GM21367 (cell line): ENCODE results near the gene NHSL1.
A peak's percentile ranks its signal among the peaks of the same experiment; 100 is the strongest.

Experiments
- ATAC-seq: cut with Tn5 transposase; IDR thresholded peaks from one replicate; pipeline ENCODE4 v1.9.1; 2021; ENCODE audit not compliant: unreplicated experiment

NHSL1 gene

DNA sequence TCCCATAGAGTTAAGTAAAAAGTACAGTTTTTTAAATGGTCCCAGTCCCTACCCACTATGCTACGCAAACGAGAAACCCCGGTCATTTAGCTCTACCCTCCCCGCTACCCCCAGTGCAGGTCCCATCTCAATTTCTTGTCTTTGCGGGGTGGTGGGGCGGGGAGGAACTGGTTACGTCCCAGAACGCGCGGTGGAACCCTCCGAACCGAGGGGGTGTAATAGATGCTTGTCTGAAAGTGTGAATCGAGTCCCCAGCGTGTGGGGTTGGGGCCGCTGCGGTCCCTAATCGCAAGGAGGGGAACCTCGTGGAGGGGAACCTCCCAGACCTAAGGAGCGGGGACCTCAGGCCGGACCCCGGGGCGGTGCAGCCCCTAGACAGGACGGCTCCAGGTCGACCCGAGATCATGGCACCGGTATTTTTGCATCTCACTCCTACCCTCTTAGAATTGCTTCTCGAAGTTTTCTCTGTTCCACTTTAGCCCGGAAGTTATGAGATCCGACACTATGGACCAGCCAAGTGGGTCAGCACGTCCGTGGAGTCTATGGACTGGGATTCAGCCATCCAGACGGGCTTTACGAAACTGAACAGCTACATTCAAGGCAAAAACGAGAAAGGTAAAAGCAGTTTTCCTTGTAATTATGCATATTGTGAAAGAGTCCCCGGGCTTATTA, 94.5 kb downstream of the NHSL1 start:
- ATAC-seq = no peak

DNA sequence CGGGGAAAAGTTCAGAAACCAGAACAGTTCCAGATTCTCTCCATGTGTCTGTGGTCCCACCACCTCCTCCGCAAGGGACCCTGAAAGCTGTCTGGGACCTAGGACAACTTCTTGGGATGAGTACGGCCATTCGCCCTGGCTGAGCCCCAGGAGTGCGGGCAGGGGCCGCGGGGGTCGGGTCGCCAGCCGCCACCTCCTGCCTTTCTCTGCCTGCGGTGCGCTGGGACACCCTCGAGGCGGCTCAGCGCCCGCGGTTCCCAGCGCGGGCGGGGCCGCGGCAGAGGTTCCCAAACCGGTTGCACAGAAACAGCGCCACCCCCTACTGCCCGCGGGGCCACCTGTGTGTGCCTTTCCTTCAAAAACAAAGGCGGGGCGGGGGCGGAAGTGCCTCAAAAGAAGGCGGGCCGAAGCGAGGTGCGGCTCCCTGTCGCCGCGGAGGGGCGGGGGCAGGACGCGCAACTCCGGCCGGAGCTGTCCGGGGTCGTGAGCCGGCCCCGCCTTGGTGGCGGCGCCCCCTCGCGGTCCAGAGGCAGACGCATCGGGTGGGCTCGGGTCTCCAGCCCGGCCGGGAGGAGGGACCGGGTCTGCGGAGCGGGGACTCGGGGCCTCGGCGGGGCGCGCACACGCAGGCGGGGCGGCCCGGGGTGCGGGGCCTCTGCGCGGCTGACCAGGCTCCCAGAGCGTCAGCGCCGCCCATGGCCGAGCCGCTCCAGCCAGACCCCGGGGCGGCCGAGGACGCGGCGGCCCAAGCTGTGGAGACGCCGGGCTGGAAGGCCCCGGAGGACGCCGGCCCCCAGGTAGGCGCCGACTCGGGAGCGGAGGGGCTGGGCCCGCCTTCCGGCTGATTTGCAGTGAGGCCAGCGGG, 95.3 kb downstream of the NHSL1 start, which contains the start of gene HEBP2:
Gene HEBP2, plus strand, starts transcription at position 423 of the 865 bp plus-strand sequence. Its CDS starts 273 bp downstream, at position 696.
- ATAC-seq = peak; percentile 79

- no peak for ATAC-seq
Measured at GRCh38 chr6:138403324-138403800, 95.9 kb downstream of the NHSL1 start.

DNA sequence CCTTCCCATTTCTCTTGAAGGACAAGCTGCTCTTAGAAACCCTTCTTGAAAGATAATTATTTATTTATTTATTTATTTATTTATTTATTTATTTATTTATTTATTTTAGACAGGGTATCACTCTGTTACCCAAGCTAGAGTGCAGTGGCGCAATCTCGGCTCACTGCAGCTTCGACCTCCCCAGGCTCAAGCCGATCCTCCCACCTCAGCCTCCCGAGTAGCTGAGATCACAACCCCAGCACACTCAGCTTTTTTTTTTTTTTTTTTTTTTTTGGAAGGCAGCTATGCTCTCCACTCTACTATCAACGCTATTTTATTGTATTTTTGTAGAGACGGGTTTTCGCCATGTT, 96.5 kb downstream of the NHSL1 start:
- ATAC-seq = no peak

DNA sequence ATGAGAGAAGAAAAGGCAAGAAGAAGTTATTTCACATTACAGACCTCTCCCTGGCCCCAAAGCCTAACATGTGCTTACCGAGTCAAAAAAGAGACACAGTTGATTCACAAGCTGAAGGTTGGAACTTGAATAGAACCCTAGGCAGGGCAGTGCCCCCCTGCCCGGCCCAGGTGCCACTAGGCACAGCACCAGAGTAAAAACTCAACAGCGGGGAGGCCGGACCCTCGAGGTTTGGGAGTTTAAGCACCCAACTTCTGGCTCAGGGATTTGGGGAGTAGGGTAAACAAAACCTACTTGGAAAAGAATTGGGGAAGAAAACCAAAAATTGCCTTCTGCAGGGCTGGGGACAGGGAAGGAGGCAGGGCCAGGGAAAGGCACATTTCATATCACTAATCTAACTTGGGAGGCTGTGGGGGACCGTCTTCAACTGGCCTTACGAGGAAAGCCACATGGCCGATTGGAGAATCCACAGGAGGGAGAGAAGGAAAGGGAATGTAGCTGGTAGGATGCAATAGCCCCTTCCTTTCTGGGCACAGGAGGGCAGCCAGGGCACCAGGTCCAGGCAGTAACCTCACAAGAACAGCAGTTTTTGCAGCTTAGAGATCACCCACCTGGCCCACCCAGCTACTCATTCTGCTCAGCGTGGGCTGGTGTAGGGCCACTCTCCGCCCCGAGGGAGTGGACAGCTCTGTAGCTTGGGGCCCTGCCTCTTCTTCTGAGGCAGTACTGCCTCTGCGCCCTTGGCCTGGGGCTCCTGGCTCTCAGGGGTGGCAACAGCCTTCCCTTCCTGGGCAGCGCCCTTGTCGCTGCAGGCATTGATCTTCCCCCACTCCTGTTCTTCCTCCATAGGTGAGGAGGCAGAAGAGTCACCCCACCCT, 97.1 kb downstream of the NHSL1 start:
- no peak for ATAC-seq

DNA sequence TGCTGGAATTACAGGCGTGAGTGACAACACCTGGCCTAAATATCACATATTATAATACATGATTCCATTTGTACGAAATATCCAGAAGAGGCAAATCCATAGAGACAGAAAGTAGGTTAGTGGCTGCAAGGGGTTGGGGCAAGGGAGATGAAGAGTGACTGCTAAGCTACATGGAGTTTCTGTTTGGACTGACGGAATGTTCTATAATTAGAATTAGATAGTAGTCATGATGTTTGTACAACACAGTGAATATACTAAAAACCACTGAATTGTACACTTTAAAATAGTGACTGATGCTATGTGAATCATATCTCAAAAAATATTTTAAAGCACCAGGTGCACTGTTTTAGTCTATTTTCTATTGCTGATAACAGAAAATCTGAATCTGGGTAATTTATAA, 99.0 kb downstream of the NHSL1 start:
- no peak for ATAC-seq

- ATAC-seq = no peak
Measured at GRCh38 chr6:138397128-138398122, 101.9 kb downstream of the NHSL1 start.

DNA sequence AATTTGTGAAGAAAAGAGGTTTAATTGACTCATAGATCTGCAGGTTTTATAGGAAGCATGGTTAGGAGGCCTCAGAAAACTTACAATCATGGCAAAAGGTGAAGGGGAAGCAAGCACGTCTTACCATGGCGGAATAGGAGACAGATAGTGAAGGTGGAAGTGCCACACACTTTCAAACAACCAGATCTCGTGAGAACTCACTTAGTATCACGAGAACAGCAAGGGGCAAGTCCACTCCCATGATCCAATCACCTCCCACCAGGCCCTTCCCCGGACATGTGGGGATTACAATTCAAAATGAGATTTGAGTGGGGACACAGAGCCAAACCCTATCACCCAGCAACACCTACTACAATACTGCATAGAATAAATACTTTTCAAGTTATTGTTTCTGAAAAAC, 102.6 kb downstream of the NHSL1 start:
- ATAC-seq = no peak

DNA sequence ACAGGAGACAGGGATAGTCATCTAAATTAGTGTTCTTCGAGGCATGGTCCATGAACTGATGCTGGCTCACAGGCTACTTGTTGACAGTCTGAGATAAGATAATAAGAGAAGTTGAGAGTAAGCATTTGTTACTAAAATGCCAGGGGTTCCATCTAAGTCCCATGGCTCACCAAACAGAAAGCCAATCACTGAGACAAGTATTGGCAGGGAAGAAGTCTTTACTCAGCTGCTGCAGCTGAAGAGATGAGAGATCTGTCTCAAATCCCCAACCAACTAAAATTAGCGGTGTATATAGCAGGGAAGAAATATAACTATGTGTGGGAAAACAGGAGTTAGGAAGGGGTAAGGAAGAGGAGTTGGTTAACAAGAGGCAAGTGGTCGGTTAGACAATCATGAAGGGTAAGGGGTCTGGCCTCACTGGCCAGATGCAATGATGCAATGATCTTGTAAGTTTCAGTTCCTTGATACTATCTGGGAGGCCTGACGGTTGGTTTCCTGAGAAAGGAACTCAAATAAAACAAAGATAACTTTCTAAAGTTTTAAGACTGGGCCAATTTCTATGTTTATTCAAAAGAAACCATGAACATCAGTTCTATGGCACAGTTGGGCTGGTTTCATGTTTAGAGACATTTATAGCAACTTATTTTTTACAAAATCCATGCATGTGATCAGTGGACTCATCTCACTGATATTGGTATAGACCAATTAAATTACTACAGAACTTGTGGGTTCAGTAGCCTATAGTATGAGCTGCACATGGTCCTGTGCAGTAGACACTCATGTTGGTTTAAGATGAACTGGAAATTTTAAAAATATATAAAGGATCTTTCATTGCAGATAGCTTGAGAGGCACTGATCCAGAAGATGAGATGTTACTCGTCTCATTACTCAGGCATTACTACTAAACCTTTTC, 105.2 kb downstream of the NHSL1 start:
- ATAC-seq = no peak

- ATAC-seq = no peak
Measured at GRCh38 chr6:138389551-138389950, 109.7 kb downstream of the NHSL1 start.

DNA sequence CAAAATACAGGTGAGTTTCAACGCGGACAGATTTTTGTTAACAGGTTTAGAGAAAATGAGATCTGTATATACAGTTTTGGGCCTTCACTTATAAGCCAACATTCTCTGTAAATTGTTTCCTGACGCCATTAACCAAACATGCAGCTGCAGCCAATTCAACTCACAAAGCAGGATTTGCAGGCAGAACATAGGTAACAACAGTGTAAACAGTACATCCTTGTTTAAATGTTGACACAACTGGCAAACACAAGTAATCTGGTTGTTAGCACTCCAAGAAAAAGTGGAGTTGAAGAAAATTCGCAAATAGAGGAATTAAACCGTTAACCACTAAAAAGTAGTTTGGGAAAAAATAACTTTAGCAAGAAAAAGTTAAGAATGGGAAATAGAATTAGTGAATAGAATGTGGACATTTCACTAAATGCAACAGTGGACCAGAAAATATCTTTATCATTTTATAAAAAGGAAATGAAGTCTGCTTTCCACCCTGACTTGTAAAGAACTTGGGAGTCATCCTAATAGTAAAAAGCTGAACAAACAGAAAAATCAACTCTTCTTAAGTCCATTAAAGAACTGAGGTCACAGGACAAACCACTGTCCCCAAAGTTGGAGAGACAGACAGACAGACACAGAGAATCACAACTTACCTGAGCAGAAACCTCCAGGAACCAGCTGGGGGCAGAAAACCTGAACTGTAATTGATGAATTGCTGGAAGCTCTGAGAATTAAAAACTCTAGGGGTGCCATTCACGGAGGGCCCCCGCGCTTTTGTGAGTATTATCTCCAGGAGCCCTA, 111.5 kb downstream of the NHSL1 start:
- ATAC-seq = no peak

DNA sequence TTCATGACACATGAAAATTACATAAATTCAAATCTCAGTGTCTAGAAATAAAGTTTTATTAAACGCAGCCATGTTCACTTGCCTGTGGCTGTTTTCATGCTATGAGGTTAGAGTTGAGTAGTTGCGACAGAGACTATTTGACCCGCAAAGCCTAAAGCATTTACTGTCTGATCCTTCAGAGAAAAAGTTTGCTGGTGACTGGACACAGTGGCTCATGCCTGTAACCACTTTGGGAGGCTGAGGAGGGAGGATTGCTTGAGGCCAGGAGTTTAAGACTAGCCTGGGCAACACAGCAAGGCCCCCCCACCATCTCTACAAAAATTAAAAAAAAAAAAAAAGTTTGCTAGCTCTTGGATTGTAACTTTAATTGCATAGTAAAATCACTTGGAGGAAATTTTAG, 112.4 kb downstream of the NHSL1 start:
- ATAC-seq = no peak

DNA sequence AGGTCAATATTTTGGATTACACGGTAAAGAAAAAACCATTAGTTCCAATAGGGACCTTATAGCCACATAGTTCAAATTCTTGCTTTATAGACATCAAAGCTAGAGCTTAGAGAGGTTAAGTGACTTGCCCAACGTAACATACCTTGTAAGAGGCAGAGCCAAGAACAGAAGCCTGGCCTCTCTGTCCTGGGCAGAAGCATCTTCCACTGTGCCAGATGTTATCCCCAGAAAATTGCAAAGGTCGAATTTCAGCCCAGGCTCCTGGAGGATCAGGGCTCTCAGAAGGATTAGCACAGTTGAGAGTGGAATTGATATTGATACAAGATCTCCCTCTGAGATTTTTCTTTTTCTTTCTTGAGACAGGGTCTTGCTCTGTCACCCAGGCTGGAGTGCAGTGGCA, 115.5 kb downstream of the NHSL1 start:
- no peak for ATAC-seq

DNA sequence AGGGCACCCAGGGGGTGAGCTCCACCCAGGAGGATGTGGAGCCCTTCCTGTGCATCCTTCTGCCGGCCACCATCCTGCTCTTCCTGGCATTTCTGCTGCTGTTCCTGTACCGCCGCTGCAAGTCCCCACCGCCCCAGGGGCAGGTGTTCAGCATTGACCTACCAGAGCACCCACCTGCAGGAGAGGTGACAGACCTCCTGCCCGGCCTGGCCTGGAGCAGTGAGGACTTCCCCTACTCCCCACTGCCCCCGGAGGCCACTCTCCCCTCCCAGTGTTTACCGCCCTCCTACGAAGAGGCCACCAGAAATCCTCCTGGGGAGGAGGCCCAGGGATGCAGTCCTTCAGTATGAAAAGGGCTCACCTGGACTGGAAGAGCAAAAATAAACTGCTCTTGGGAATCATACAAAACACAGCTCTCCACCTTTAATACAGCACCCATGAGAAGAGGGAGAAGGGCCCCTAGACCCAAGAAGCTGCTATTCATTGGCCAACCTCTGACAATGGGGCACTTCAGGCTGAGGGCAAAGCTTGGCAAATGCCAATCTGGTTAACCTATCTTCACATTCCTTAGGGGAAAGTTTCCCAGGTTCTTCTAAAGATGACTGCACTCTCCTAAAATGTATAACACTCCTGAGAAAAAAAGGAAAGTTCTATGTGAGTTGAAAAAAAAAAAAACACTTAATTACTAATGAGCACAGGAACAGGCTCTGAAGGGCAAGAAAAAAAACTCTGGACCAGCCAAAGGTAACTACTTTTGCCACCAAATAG, 116.6 kb downstream of the NHSL1 start:
- ATAC-seq = no peak

DNA sequence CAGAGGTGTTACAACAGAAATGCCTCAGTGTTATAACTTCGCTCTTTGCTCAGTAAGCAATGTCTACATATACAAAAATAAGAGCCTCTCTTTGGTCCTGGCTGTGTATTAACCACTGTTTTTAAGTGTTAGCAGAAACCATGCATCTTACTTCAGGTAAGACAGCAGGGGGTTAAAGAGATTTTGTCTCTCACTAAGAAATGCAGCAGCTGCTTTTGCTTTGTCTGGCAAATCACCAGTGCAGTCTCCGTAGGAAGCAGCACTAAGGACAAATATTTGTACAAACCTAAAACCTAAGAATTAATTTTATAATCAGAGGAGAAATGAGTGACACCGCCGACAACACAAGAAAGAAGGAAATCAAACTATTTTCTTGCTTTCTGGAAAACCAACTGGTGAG, 120.8 kb downstream of the NHSL1 start:
- no peak for ATAC-seq

DNA sequence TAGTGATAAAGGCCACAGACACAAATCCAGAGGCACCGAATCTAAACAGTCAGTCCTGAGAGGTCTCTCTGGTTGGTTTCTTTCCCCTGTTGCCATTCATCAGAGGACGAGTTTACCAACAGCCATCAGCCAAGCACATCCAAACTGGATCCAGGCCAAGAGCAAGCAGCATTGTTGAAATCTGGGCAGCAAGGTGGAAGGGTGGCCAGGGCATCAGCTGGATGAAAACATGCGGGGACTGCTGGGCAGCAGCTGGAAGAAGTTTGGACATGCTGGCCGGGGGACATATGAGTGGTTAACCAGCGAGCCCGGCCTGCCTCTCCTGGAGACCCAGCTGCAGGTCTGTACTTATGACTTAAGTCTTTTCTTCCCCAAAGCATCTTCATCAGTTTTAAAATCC, 121.5 kb downstream of the NHSL1 start, which contains the start of gene SMIM28:
Gene SMIM28, plus strand, starts transcription at position 62 of the 400 bp plus-strand sequence. Its CDS starts 168 bp downstream, at position 230.
- no peak for ATAC-seq

DNA sequence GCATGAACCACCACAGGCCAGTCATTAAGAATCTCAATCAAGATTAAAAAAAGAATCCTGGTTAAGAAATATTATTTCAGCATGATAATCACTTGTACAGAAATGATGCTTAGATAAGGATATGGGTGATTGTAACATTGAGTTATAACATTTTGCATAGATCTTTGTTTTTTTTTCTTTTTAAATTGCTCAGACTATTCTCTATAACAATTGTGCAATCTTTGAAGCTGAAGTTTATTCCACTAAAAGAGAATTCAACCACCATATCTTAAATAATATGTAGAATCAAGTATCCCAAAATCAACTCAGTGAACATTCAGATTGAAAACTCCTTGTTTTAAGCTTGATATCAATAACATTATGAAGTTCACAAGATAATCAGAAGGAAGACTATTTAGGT, 122.3 kb downstream of the NHSL1 start:
- no peak for ATAC-seq
